Measurements from ENCODE around the gene NVL.

Gene NVL

DNA sequence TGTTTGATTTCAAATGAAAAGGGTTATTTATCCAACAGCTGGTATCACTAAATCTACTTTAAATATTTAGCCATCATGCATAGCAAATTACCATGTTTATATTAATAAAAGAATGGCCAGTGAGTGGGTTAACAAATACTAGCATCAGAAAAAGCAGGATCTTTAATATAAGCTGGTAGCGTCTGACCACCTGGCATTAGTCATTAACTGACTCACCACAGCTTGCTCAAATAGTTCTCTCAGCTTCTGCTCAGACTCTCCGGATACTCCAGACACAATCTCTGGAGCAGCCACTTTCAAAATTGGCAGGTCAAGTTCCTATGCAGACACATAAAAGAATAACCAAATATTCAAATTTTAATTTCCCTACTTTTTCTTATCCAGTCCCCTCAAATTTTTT, 29.6 kb downstream of the NVL start:
- TF ChIP-seq, protein P1, sequence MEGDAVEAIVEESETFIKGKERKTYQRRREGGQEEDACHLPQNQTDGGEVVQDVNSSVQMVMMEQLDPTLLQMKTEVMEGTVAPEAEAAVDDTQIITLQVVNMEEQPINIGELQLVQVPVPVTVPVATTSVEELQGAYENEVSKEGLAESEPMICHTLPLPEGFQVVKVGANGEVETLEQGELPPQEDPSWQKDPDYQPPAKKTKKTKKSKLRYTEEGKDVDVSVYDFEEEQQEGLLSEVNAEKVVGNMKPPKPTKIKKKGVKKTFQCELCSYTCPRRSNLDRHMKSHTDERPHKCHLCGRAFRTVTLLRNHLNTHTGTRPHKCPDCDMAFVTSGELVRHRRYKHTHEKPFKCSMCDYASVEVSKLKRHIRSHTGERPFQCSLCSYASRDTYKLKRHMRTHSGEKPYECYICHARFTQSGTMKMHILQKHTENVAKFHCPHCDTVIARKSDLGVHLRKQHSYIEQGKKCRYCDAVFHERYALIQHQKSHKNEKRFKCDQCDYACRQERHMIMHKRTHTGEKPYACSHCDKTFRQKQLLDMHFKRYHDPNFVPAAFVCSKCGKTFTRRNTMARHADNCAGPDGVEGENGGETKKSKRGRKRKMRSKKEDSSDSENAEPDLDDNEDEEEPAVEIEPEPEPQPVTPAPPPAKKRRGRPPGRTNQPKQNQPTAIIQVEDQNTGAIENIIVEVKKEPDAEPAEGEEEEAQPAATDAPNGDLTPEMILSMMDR (IDR thresholded peaks at IDR 0.05) = no peak
- DNase-seq (ENCODE audit: low spot score) = no peak
- no peak overlapping the region for H3K4me3 ChIP-seq
- no peak overlapping the region for H3K27ac ChIP-seq

DNA sequence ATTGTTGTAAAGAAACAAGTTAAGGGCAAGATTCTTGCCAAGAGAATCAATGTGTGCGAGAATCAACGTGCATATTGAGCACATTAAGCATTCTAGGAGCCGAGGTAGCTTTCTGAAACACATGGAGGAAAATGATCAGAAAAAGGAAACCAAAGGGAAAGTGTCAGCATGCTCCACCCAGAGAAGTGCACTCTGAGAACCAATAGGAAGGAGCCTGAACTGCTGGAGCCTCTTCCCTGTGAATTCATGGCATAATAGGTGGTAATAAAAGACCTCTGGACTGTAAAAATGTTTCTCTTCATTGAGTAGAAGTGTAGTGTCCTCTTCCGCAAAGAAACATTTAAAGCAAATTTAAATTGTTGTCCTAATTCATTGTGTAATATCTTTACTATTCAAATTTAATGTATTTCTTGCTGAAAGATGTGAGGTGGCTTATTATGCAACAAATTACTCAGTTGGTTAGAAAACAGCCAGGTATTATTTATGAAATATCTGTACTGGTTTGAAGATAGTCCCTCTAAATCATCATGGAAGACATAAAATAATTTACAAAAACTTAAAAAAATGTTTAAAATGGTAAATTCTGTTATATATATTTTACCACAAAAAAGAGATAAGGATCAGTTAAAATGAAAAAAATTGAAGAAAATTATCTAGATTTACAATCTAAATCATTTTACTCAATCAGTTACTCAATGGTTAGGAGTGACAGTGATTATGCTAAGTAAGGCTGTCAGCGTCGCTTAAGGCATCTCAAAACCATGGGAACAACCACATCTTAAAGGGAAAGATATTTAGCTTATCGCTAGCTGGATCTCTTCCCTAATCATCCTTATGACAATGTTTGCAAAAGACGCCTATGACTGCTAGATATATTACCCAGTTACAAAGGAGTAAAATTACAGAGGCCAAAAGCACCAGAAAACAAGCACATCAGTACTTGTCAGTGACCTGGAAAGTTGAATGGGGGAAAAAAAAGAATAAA, 31.3 kb downstream of the NVL start:
- Histone ChIP-seq H3K27ac (no peak overlapping the region), H3K4me3 (no peak overlapping the region)
- TF ChIP-seq, protein P1 (IDR thresholded peaks at IDR 0.05) = no peak
- no peak for DNase-seq (ENCODE audit: low spot score)

DNA sequence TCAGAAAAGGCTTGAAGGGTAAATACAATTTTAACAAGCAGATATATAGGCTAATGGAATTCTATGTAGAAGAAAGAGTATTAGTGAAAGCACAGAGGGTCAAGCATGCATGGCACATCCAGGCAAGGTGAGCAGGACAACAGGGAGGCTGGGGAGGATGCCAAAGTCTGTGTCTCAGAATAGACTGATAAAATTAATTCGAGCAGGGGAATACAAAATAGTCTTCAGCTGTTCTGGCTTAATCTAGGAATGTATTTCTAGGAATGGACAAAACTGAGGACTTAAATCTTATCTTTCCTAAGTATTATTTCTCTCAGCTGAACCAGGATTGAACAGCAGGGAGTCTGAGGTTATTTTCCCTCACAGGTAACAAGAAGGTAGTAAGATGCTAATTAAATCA, 35.2 kb downstream of the NVL start:
- TF ChIP-seq, protein P1 (IDR thresholded peaks at IDR 0.05) = no peak
- DNase-seq (ENCODE audit: low spot score) = no peak
- Histone ChIP-seq H3K4me3 (no peak overlapping the region), H3K27ac (no peak overlapping the region)

DNA sequence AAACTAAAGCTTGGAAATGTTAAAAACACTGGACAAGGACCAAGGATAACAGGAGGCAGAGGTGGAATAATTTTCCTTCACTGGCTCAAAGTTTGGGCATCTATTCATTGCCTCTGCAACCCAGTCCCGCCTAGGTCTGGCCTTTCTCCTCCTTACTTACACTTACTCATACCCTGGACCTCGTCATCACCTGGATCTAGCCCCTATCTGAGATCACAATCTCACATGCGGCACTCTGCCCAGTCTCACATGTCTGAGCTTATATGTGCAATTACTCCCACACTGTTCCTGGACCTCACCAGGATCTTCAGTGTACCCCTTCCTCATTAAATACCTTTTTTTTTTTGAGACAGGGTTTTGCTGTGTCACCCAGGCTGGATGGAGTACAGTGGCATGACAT, 37.6 kb downstream of the NVL start:
- TF ChIP-seq, protein P1 (IDR thresholded peaks at IDR 0.05) = no peak
- no peak for DNase-seq (ENCODE audit: low spot score)
- Histone ChIP-seq H3K27ac (no peak overlapping the region), H3K4me3 (no peak overlapping the region)

DNA sequence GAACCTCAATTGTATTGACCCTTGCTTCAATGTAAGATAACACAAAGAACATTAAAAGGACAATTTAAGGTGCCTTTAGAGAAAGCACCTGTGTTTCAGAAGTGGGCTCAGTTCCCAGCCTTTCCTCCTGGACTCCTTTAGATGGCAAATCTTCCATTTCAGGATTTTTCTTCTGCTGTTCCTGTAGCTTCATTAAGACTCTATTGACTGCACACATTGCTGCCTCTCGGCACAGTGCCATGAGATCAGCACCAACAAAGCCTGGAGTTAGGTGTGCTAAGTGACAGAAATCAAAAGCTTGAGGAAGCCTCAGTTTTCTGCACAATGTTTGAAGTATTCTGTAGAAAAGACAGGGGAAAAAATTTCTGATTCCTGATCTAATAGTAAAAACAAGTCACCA, 40.6 kb downstream of the NVL start:
- H3K27ac ChIP-seq = no peak overlapping the region
- no peak overlapping the region for H3K4me3 ChIP-seq
- DNase-seq (ENCODE audit: low spot score) = no peak
- TF ChIP-seq, protein P1 (IDR thresholded peaks at IDR 0.05) = no peak

DNA sequence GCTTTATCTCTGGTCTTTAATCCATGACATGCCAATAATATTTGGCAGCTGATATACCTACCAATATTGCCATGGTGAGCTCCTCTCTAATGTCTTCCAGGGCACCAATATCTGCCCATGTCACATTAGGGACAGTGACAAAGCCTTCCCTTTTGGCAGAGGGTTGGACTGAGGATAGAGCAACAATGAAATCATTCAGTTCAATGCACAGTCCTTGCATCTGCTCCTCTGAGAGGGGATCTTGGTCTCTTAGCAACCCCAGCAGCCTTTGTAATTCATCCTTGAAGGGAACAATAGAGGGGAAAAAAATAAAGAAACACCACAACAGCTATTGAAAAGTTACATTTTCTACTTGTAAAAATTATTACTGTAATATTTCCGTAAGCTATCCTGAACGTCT, 42.3 kb downstream of the NVL start:
- TF ChIP-seq, protein P1 (IDR thresholded peaks at IDR 0.05) = no peak
- no peak for DNase-seq (ENCODE audit: low spot score)
- H3K27ac ChIP-seq = no peak overlapping the region
- H3K4me3 ChIP-seq = no peak overlapping the region

DNA sequence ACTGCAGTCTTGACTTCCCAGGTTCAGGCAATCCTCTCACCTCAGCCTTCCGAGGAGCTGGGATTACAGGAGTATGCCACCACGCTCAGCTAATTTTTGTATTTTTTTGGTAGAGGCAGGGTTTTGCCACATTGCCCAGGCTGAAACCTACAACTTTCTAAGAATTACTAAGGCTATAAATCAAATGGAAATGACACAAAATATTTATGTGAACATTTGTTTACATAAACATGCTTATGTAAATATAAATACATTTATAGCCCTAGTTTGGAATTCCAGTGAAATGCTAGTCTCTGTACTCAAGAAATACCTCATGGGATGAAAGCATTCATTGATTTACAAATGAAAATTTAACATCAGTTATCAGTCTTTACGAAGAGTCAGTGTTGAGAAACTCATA, 47.8 kb downstream of the NVL start:
- Histone ChIP-seq H3K27ac (no peak overlapping the region), H3K4me3 (no peak overlapping the region)
- TF ChIP-seq, protein P1 (IDR thresholded peaks at IDR 0.05) = no peak
- DNase-seq (ENCODE audit: low spot score) = no peak
